Panc1 (cell line): ENCODE data around the gene BHLHA15. TPM values are rescaled to one million over a fixed set of nuclear protein-coding genes. Genes with fewer than 3 reads are reported as not detected.

ENCODE experiments used
- ATAC-seq: fragments of 200-7000 bp; cut with Tn5 transposase; 2 replicates; pipeline ENCODE4 v1.9.1; 2020; ENCODE audit warnings: mild to moderate bottlenecking, moderate library complexity
- BruUV-seq: library from RNA; stranded (reverse); fragments of 400-500 nt; replicated peaks from 2 replicates; lab custom pipeline; 2021; lab: Mats Ljungman, UMichigan
- CTCF ChIA-PET: fragments of 300-600 bp; sonication (Branson Sonifier 250); formaldehyde crosslinking; loops from one replicate; lab custom pipeline; 2022; ENCODE audit warnings: antibody characterized with exemption; lab: Charles Lee
- POLR2A ChIA-PET: fragments of 300-600 bp; sonication (Branson Sonifier 250); formaldehyde crosslinking; loops from one replicate; lab custom pipeline; 2022; ENCODE audit warnings: antibody characterized with exemption; lab: Charles Lee
- DNase-seq: peaks from one replicate; pipeline ENCODE4 v3.0.0-alpha.2; 2010; ENCODE audit warnings: low read depth, low spot score
- H3K27ac ChIP-seq: 2 replicates; pipeline ENCODE4 v1.5.1; 2011; ENCODE audit warnings: mild to moderate bottlenecking, low read length, inconsistent platforms
- H3K27me3 ChIP-seq: fragments of 200-500 bp; sonication (Bioruptor generic); 2 replicates; pipeline ENCODE4 v1.6.0; 2014; ENCODE audit warnings: low read length, inconsistent platforms; ENCODE audit not compliant: control insufficient read depth, insufficient read depth
- H3K36me3 ChIP-seq: fragments of 200-500 bp; sonication (Bioruptor generic); 2 replicates; pipeline ENCODE4 v1.5.1; 2014; ENCODE audit warnings: inconsistent platforms, mild to moderate bottlenecking, low read length, moderate library complexity; ENCODE audit not compliant: control insufficient read depth, insufficient read depth
- H3K4me1 ChIP-seq: 2 replicates; pipeline ENCODE4 v1.5.1; 2011; ENCODE audit warnings: inconsistent platforms, mild to moderate bottlenecking, low read length, moderate library complexity; ENCODE audit not compliant: control insufficient read depth, insufficient read depth
- H3K4me3 ChIP-seq, 2 experiments: 2 replicates each; pipeline ENCODE4 v1.5.1; 2011 to 2012; ENCODE audit warnings: low read depth in 2 of 2, low read length in 2 of 2, mild to moderate bottlenecking in 2 of 2, inconsistent platforms in 1 of 2, moderate library complexity in 1 of 2
- H3K9me3 ChIP-seq: fragments of 200-500 bp; sonication (Bioruptor generic); 2 replicates; pipeline ENCODE4 v1.5.1; 2014; ENCODE audit warnings: low read depth, mild to moderate bottlenecking, inconsistent platforms, low read length, moderate library complexity; ENCODE audit not compliant: control insufficient read depth, insufficient read depth
- CTCF ChIP-seq: fragments of 450-650 bp; IDR thresholded peaks from 2 replicates; pipeline ENCODE4 v1.5.1; 2017; ENCODE audit warnings: mild to moderate bottlenecking
- POLR2AphosphoS5 ChIP-seq: IDR thresholded peaks from 2 replicates; pipeline ENCODE4 v1.6.1; 2012; ENCODE audit warnings: mild to moderate bottlenecking, low read depth, low read length, moderate library complexity
- REST ChIP-seq, 2 experiments: IDR thresholded peaks; 2 replicates each; pipeline ENCODE4 v1.6.1; 2011 to 2012; ENCODE audit warnings: low read depth in 2 of 2, control low read depth in 1 of 2, low read length in 1 of 2, mild to moderate bottlenecking in 1 of 2, moderate library complexity in 1 of 2; ENCODE audit not compliant: insufficient read depth in 1 of 2
- SIN3A ChIP-seq: IDR thresholded peaks from 2 replicates; pipeline ENCODE4 v1.6.1; 2012; ENCODE audit warnings: low read depth, mild to moderate bottlenecking, low read length, moderate library complexity, borderline replicate concordance; ENCODE audit not compliant: insufficient read depth
- TCF7L2 ChIP-seq: IDR thresholded peaks from 2 replicates; pipeline ENCODE4 v1.6.1; 2011; ENCODE audit warnings: mild to moderate bottlenecking, low read depth, low read length, inconsistent platforms
- in situ Hi-C: cut with HindIII; loops from 2 replicates; pipeline ENCODE4 v1.10.0; 2016; ENCODE audit warnings: low sequenced_read_pairs, low pct_unique_long_range_greater_than_20kb
- intact Hi-C: fragments of 100-400 bp; cut with micrococcal nuclease; formaldehyde crosslinking; loops from one replicate; pipeline ENCODE4 v1.10.0; 2022; ENCODE audit not compliant: unreplicated experiment
- total RNA-seq: library from RNA; stranded (reverse); gene quantifications from one replicate; pipeline ENCODE4 v1.2.1, GENCODE V29; 2021; ENCODE audit not compliant: unreplicated experiment

BHLHA15 gene
- total RNA-seq, 1 experiment from 2014 or later = 0.26 TPM

- H3K36me3 ChIP-seq = no peaks in the 10 kb centered on the region
- BruUV-seq = no TSS peak
- no peak overlapping the region for H3K4me3 ChIP-seq
- intact Hi-C loops (loop anchor here (10.0 kb wide), 1 partner anchor 213 kb away; no protein-coding TSS in a partner anchor), in situ Hi-C loops (no loop called here)
- no peaks in the 10 kb centered on the region for H3K9me3 ChIP-seq
- no peaks in the 10 kb centered on the region for H3K27me3 ChIP-seq
- no peak for TF ChIP-seq SIN3A
- no peak for TF ChIP-seq TCF7L2
- no peak for TF ChIP-seq CTCF
- no peak for TF ChIP-seq REST (IDR thresholded peaks at IDR 0.05; ENCODE audit: insufficient read depth in 1 of 2, low read depth in 2 of 2, low read length in 1 of 2)
- no peak for TF ChIP-seq POLR2AphosphoS5
- DNase-seq (no peak), ATAC-seq (no peak)
- CTCF ChIA-PET = no interaction called here
- H3K4me1 ChIP-seq = no peaks in the 10 kb centered on the region
- POLR2A ChIA-PET = no interaction called here
- H3K27ac ChIP-seq = no peak overlapping the region
These were observed 26.8 kb downstream of the BHLHA15 start for GRCh38 chr7:98238076-98238475.

- no peak for ATAC-seq
- POLR2A ChIA-PET = no interaction called here
- CTCF ChIA-PET = interaction anchor here (0.6 kb wide), 1 partner anchor 10 kb away, joined by 11 read pairs; no protein-coding TSS in a partner anchor
- in situ Hi-C loops = no loop called here
- H3K4me3 ChIP-seq = no peak overlapping the region
- intact Hi-C loops = loop anchor here (10.0 kb wide), 1 partner anchor 214 kb away; no protein-coding TSS in a partner anchor
- no peaks in the 10 kb centered on the region for H3K9me3 ChIP-seq
- TF ChIP-seq POLR2AphosphoS5 = no peak
- TF ChIP-seq TCF7L2 = no peak
- no peak for TF ChIP-seq CTCF
- TF ChIP-seq SIN3A = no peak
- TF ChIP-seq REST (IDR thresholded peaks at IDR 0.05; ENCODE audit: insufficient read depth in 1 of 2, low read depth in 2 of 2, low read length in 1 of 2) = no peak
- no peak overlapping the region for H3K27ac ChIP-seq
- no peaks in the 10 kb centered on the region for H3K36me3 ChIP-seq
- DNase-seq = no peak
- H3K4me1 ChIP-seq = no peaks in the 10 kb centered on the region
- H3K27me3 ChIP-seq = no peaks in the 10 kb centered on the region
- BruUV-seq = no TSS peak
These were observed 27.7 kb downstream of the BHLHA15 start for GRCh38 chr7:98238976-98239375.
